ENCODE data around the gene TP53RK. TPM values are rescaled to one million over a fixed set of nuclear protein-coding genes. Genes with fewer than 3 reads are reported as not detected.

Gene TP53RK
- total and polyA plus RNA-seq, 2 of the 13 experiments (the other 11 are each of a cell fraction or from before 2014, with no cell fraction given) = 12.9 to 25.5 TPM

DNA sequence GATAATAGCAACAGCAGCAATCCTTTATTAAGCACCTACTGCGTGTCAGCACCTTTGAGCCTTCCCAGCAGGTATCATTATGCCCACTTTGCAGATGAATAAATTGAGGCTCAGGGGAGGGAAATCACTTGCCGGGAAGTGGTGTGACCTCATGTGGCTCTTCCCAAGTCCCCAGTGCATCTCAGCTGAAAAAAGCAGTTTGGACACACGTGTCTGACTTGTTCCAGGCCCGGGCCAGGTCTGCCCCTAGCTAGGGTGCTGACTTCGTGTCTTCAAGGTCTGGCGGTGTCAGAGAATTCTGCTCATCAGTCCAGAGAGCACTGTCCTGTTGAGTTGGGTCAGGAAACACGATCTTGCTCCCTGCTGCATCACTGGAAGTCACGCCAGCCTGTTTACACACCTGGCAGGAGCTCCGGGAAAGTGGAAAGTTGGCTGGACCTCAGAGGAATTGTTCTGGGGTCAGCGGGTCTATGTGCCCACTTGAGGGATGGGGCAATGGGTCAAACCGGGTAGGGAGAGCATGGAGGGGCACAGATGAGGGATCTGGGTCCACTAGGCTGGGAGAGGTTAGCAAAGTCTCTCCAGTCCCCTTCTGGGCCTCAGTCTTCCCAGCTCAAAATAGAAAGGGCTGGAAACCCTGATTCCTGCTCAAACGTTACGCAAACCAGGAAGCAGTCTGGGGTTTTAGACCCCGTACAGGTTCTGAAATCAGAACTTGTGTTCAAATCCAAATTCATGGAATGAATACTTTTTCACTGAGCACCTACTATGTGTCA is 48.5 kb downstream of the TP53RK start (continued):
- TF ChIP-seq, protein P1, sequence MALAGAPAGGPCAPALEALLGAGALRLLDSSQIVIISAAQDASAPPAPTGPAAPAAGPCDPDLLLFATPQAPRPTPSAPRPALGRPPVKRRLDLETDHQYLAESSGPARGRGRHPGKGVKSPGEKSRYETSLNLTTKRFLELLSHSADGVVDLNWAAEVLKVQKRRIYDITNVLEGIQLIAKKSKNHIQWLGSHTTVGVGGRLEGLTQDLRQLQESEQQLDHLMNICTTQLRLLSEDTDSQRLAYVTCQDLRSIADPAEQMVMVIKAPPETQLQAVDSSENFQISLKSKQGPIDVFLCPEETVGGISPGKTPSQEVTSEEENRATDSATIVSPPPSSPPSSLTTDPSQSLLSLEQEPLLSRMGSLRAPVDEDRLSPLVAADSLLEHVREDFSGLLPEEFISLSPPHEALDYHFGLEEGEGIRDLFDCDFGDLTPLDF (CRISPR knock-in tag; IDR thresholded peaks at IDR 0.05) = no peak
- no peak for TF ChIP-seq SRF (IDR thresholded peaks at IDR 0.05; ENCODE audit: low read depth, low read length)
- TF ChIP-seq RFX5 (IDR thresholded peaks at IDR 0.05; ENCODE audit: low read depth, low read length) = no peak
- TF ChIP-seq STAT5B (CRISPR knock-in tag; IDR thresholded peaks at IDR 0.05) = no peak
- TF ChIP-seq ZNF652 (CRISPR knock-in tag; IDR thresholded peaks at IDR 0.05; ENCODE audit: borderline replicate concordance, low read depth) = 0 out of 2 replicates have a peak, but pooled peaks have one; percentile 14
- TF ChIP-seq CHD4 (IDR thresholded peaks at IDR 0.05; ENCODE audit: borderline replicate concordance, low read length) = peak; percentile 73; the same call in 1 of the 2 replicates
- peak; percentile 53; the same call in 1 of the 2 replicates for TF ChIP-seq SMAD3 (CRISPR knock-in tag; IDR thresholded peaks at IDR 0.05)
- no peak for TF ChIP-seq REPIN1 (CRISPR knock-in tag; IDR thresholded peaks at IDR 0.05; ENCODE audit: borderline replicate concordance, low read depth)
- no peak for TF ChIP-seq ZNF724P (CRISPR knock-in tag; IDR thresholded peaks at IDR 0.05; ENCODE audit: borderline replicate concordance)
- no peak for TF ChIP-seq PRPF4 (IDR thresholded peaks at IDR 0.05; ENCODE audit: low read depth, low read length, poor library complexity, severe bottlenecking)
- TF ChIP-seq STAG1 (CRISPR knock-in tag; IDR thresholded peaks at IDR 0.05) = peak; percentile 41
- TF ChIP-seq, protein P2, sequence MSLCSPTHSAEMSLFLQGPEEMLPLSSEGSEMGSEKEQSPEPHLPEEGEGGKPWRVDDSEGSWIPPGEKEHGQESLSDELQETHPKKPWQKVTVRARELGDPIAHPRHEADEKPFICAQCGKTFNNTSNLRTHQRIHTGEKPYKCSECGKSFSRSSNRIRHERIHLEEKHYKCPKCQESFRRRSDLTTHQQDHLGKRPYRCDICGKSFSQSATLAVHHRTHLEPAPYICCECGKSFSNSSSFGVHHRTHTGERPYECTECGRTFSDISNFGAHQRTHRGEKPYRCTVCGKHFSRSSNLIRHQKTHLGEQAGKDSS (CRISPR knock-in tag; IDR thresholded peaks at IDR 0.05; ENCODE audit: borderline replicate concordance, low read depth) = peak; percentile 100
- TF ChIP-seq ZNF224 (CRISPR knock-in tag; IDR thresholded peaks at IDR 0.05) = peak; percentile 85; the same call in 1 of the 2 replicates
- peak; percentile 58; the same call in 1 of the 2 replicates for TF ChIP-seq YEATS4 (CRISPR knock-in tag; IDR thresholded peaks at IDR 0.05; ENCODE audit: borderline replicate concordance)
- TF ChIP-seq ZNF562 (CRISPR knock-in tag; IDR thresholded peaks at IDR 0.05; ENCODE audit: borderline replicate concordance) = no peak
- TF ChIP-seq, protein P3, sequence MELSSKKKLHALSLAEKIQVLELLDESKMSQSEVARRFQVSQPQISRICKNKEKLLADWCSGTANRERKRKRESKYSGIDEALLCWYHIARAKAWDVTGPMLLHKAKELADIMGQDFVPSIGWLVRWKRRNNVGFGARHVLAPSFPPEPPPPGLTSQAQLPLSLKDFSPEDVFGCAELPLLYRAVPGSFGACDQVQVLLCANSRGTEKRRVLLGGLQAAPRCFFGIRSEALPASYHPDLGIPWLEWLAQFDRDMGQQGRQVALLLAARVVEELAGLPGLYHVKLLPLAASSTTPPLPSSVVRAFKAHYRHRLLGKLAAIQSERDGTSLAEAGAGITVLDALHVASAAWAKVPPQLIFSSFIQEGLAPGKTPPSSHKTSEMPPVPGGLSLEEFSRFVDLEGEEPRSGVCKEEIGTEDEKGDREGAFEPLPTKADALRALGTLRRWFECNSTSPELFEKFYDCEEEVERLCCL (CRISPR knock-in tag; IDR thresholded peaks at IDR 0.05; ENCODE audit: borderline replicate concordance) = no peak
- TF ChIP-seq MTA3 (CRISPR knock-in tag; IDR thresholded peaks at IDR 0.05) = no peak
- TF ChIP-seq ZNF33A (CRISPR knock-in tag; IDR thresholded peaks at IDR 0.05; ENCODE audit: borderline replicate concordance) = peak; percentile 72; the same call in 1 of the 2 replicates
- TF ChIP-seq ZFP82 (CRISPR knock-in tag; IDR thresholded peaks at IDR 0.05; ENCODE audit: borderline replicate concordance) = no peak
- TF ChIP-seq, protein P4, sequence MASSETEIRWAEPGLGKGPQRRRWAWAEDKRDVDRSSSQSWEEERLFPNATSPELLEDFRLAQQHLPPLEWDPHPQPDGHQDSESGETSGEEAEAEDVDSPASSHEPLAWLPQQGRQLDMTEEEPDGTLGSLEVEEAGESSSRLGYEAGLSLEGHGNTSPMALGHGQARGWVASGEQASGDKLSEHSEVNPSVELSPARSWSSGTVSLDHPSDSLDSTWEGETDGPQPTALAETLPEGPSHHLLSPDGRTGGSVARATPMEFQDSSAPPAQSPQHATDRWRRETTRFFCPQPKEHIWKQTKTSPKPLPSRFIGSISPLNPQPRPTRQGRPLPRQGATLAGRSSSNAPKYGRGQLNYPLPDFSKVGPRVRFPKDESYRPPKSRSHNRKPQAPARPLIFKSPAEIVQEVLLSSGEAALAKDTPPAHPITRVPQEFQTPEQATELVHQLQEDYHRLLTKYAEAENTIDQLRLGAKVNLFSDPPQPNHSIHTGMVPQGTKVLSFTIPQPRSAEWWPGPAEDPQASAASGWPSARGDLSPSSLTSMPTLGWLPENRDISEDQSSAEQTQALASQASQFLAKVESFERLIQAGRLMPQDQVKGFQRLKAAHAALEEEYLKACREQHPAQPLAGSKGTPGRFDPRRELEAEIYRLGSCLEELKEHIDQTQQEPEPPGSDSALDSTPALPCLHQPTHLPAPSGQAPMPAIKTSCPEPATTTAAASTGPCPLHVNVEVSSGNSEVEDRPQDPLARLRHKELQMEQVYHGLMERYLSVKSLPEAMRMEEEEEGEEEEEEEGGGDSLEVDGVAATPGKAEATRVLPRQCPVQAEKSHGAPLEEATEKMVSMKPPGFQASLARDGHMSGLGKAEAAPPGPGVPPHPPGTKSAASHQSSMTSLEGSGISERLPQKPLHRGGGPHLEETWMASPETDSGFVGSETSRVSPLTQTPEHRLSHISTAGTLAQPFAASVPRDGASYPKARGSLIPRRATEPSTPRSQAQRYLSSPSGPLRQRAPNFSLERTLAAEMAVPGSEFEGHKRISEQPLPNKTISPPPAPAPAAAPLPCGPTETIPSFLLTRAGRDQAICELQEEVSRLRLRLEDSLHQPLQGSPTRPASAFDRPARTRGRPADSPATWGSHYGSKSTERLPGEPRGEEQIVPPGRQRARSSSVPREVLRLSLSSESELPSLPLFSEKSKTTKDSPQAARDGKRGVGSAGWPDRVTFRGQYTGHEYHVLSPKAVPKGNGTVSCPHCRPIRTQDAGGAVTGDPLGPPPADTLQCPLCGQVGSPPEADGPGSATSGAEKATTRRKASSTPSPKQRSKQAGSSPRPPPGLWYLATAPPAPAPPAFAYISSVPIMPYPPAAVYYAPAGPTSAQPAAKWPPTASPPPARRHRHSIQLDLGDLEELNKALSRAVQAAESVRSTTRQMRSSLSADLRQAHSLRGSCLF (CRISPR knock-in tag; IDR thresholded peaks at IDR 0.05; ENCODE audit: borderline replicate concordance) = 0 out of 2 replicates have a peak, but pooled peaks have one; percentile 28
- TF ChIP-seq POLR2AphosphoS5 (IDR thresholded peaks at IDR 0.05; ENCODE audit: low read depth, low read length) = no peak

Measured in HepG2 (cell line).